ENCODE measurements around the gene SSTR3. TPM values are rescaled to one million over a fixed set of nuclear protein-coding genes. Genes with fewer than 3 reads are reported as not detected.

The SSTR3 gene
- polyA plus RNA-seq, 1 donor from 2014 or later, result not detected

- Histone ChIP-seq H3K36me3 (ENCODE audit: insufficient read depth, low read length) (no peaks in the 10 kb centered on the region), H2AFZ (ENCODE audit: low read depth, low read length) (no peak overlapping the region), H4K20me1 (ENCODE audit: insufficient read depth) (no peaks in the 10 kb centered on the region), H3K9ac (ENCODE audit: low read length) (no peak overlapping the region), H3K9me3 (ENCODE audit: low read length) (no peaks in the 10 kb centered on the region), H3K4me2 (ENCODE audit: low read length) (no peak overlapping the region), H3K27me3 (ENCODE audit: insufficient read depth, low read depth, low read length) (no peaks in the 10 kb centered on the region), H3F3A (ENCODE audit: insufficient read depth, low read length, poor library complexity, severe bottlenecking) (no peaks in the 10 kb centered on the region), H3K79me2 (replicated peaks; ENCODE audit: insufficient read depth, low read length) (no peaks in the 10 kb centered on the region), H3K9me2 (ENCODE audit: insufficient read depth, low read length) (no peaks in the 10 kb centered on the region), H3K4me3 (ENCODE audit: low read length) (no peak overlapping the region), H3K27ac (ENCODE audit: low read length) (no peak overlapping the region)
- no peak for TF ChIP-seq CTCF (IDR thresholded peaks at IDR 0.05; ENCODE audit: poor library complexity, severe bottlenecking)
- TF ChIP-seq MXI1 (conservative IDR thresholded peaks at IDR 0.05; ENCODE audit: poor library complexity, severe bottlenecking), result no peak
- TF ChIP-seq EP300 (conservative IDR thresholded peaks at IDR 0.05; ENCODE audit: poor library complexity, severe bottlenecking), result no peak
- TF ChIP-seq RAD21 (conservative IDR thresholded peaks at IDR 0.05), result no peak
- TF ChIP-seq REST (IDR thresholded peaks at IDR 0.05; ENCODE audit: borderline replicate concordance), result no peak
- no peak for TF ChIP-seq SMC3 (conservative IDR thresholded peaks at IDR 0.05; ENCODE audit: poor library complexity)
- TF ChIP-seq POLR2AphosphoS5 (IDR thresholded peaks at IDR 0.05), result no peak
- TF ChIP-seq TAF1 (IDR thresholded peaks at IDR 0.05; ENCODE audit: low read depth), result no peak
- TF ChIP-seq EZH2 (IDR thresholded peaks at IDR 0.05; ENCODE audit: borderline replicate concordance, insufficient read depth, low read length, poor library complexity, severe bottlenecking), result no peak
Measured at GRCh38 chr22:37160027-37160426, 52.2 kb downstream of the SSTR3 start.

GRCh38 chr22:37158963-37159290 lies 53.4 kb downstream of the SSTR3 start:
- Histone ChIP-seq H3K4me2 (ENCODE audit: low read length) (no peak overlapping the region), H3K9me2 (ENCODE audit: insufficient read depth, low read length) (no peaks in the 10 kb centered on the region), H3F3A (ENCODE audit: insufficient read depth, low read length, poor library complexity, severe bottlenecking) (no peaks in the 10 kb centered on the region), H4K20me1 (ENCODE audit: insufficient read depth) (no peaks in the 10 kb centered on the region), H3K27ac (ENCODE audit: low read length) (no peak overlapping the region), H3K9ac (ENCODE audit: low read length) (no peak overlapping the region), H3K4me3 (ENCODE audit: low read length) (no peak overlapping the region), H3K79me2 (replicated peaks; ENCODE audit: insufficient read depth, low read length) (no peaks in the 10 kb centered on the region), H2AFZ (ENCODE audit: low read depth, low read length) (no peak overlapping the region), H3K27me3 (ENCODE audit: insufficient read depth, low read depth, low read length) (no peaks in the 10 kb centered on the region), H3K36me3 (ENCODE audit: insufficient read depth, low read length) (no peaks in the 10 kb centered on the region), H3K9me3 (ENCODE audit: low read length) (no peaks in the 10 kb centered on the region)
- TF ChIP-seq CTCF (IDR thresholded peaks at IDR 0.05; ENCODE audit: poor library complexity, severe bottlenecking) (no peak), SMC3 (conservative IDR thresholded peaks at IDR 0.05; ENCODE audit: poor library complexity) (no peak), RAD21 (conservative IDR thresholded peaks at IDR 0.05) (no peak), REST (IDR thresholded peaks at IDR 0.05; ENCODE audit: borderline replicate concordance) (no peak), EP300 (conservative IDR thresholded peaks at IDR 0.05; ENCODE audit: poor library complexity, severe bottlenecking) (no peak), EZH2 (IDR thresholded peaks at IDR 0.05; ENCODE audit: borderline replicate concordance, insufficient read depth, low read length, poor library complexity, severe bottlenecking) (no peak), POLR2AphosphoS5 (IDR thresholded peaks at IDR 0.05) (no peak)

Measured in neural cell (in vitro differentiated cells).